ENCODE data around the gene C10orf71.

The C10orf71 gene

GRCh38 chr10:49304137-49304536 lies 5.2 kb downstream of the C10orf71 start:
- Histone ChIP-seq H3K9me3 (ENCODE audit: control insufficient read depth, low read length) (no peaks in the 10 kb centered on the region), H3K4me1 (ENCODE audit: control insufficient read depth, insufficient read depth, low read length, poor library complexity, severe bottlenecking) (peaks cover 1% of the 10 kb centered on the region), H3K36me3 (ENCODE audit: control insufficient read depth, insufficient read depth, low read length) (no peaks in the 10 kb centered on the region), H3K4me3 (ENCODE audit: extremely low read depth, insufficient read depth, low read length, poor library complexity, severe bottlenecking) (no peak overlapping the region), H3K27ac (ENCODE audit: low read depth, low read length, severe bottlenecking) (no peak overlapping the region)
- 92 to 100% methylated on average over 3 of the region's 5 CpGs for WGBS, 2 experiments (ENCODE audit: insufficient coverage in 2 of 2)

GRCh38 chr10:49307921-49308320 lies 9.0 kb downstream of the C10orf71 start:
- H3K4me3 ChIP-seq (ENCODE audit: extremely low read depth, insufficient read depth, low read length, poor library complexity, severe bottlenecking): no peak overlapping the region
- H3K27ac ChIP-seq (ENCODE audit: low read depth, low read length, severe bottlenecking): no peak overlapping the region
- H3K9me3 ChIP-seq (ENCODE audit: control insufficient read depth, low read length): no peaks in the 10 kb centered on the region
- H3K4me1 ChIP-seq (ENCODE audit: control insufficient read depth, insufficient read depth, low read length, poor library complexity, severe bottlenecking): no peaks in the 10 kb centered on the region
- WGBS, 2 experiments (ENCODE audit: insufficient coverage in 2 of 2): 63 to 100% methylated on average over 1 of the region's 1 CpG
- no peaks in the 10 kb centered on the region for H3K36me3 ChIP-seq (ENCODE audit: control insufficient read depth, insufficient read depth, low read length)

- Histone ChIP-seq H3K9me3 (ENCODE audit: control insufficient read depth, low read length) (no peaks in the 10 kb centered on the region), H3K4me1 (ENCODE audit: control insufficient read depth, insufficient read depth, low read length, poor library complexity, severe bottlenecking) (no peaks in the 10 kb centered on the region), H3K36me3 (ENCODE audit: control insufficient read depth, insufficient read depth, low read length) (no peaks in the 10 kb centered on the region), H3K4me3 (ENCODE audit: extremely low read depth, insufficient read depth, low read length, poor library complexity, severe bottlenecking) (no peak overlapping the region), H3K27ac (ENCODE audit: low read depth, low read length, severe bottlenecking) (no peak overlapping the region)
- 76 to 78% methylated on average over 5 of the region's 5 CpGs for WGBS, 2 experiments (ENCODE audit: insufficient coverage in 2 of 2)
These were observed 9.9 kb downstream of the C10orf71 start for GRCh38 chr10:49308881-49309280.

GRCh38 chr10:49309691-49310411 lies 10.9 kb downstream of the C10orf71 start:
- WGBS, 2 experiments (ENCODE audit: insufficient coverage in 2 of 2): 47 to 79% methylated on average over 3 to 4 of the region's 9 CpGs
- no peaks in the 10 kb centered on the region for H3K36me3 ChIP-seq (ENCODE audit: control insufficient read depth, insufficient read depth, low read length)
- no peak overlapping the region for H3K4me3 ChIP-seq (ENCODE audit: extremely low read depth, insufficient read depth, low read length, poor library complexity, severe bottlenecking)
- H3K27ac ChIP-seq (ENCODE audit: low read depth, low read length, severe bottlenecking): no peak overlapping the region
- H3K4me1 ChIP-seq (ENCODE audit: control insufficient read depth, insufficient read depth, low read length, poor library complexity, severe bottlenecking): no peaks in the 10 kb centered on the region
- no peaks in the 10 kb centered on the region for H3K9me3 ChIP-seq (ENCODE audit: control insufficient read depth, low read length)

GRCh38 chr10:49310460-49310859 lies 11.5 kb downstream of the C10orf71 start:
- Histone ChIP-seq H3K4me3 (ENCODE audit: extremely low read depth, insufficient read depth, low read length, poor library complexity, severe bottlenecking) (no peak overlapping the region), H3K9me3 (ENCODE audit: control insufficient read depth, low read length) (no peaks in the 10 kb centered on the region), H3K27ac (ENCODE audit: low read depth, low read length, severe bottlenecking) (no peak overlapping the region), H3K36me3 (ENCODE audit: control insufficient read depth, insufficient read depth, low read length) (no peaks in the 10 kb centered on the region), H3K4me1 (ENCODE audit: control insufficient read depth, insufficient read depth, low read length, poor library complexity, severe bottlenecking) (no peaks in the 10 kb centered on the region)
- WGBS, 2 experiments (ENCODE audit: insufficient coverage in 2 of 2): 95% methylated on average over 5 of the region's 5 CpGs

- WGBS, 2 experiments (ENCODE audit: insufficient coverage in 2 of 2): 94 to 97% methylated on average over 5 to 6 of the region's 7 CpGs
- H3K27ac ChIP-seq (ENCODE audit: low read depth, low read length, severe bottlenecking): no peak overlapping the region
These were observed 12.1 kb downstream of the C10orf71 start for GRCh38 chr10:49310901-49311554.

GRCh38 chr10:49311555-49312236 lies 12.7 kb downstream of the C10orf71 start:
- no peaks in the 10 kb centered on the region for H3K36me3 ChIP-seq (ENCODE audit: control insufficient read depth, insufficient read depth, low read length)
- WGBS, 2 experiments (ENCODE audit: insufficient coverage in 2 of 2): 87 to 100% methylated on average over 2 to 4 of the region's 4 CpGs

More at GRCh38 chr10:49310901-49311554, 12.1 kb downstream of the C10orf71 start:
- H3K4me1 ChIP-seq (ENCODE audit: control insufficient read depth, insufficient read depth, low read length, poor library complexity, severe bottlenecking): no peaks in the 10 kb centered on the region
- H3K36me3 ChIP-seq (ENCODE audit: control insufficient read depth, insufficient read depth, low read length): no peaks in the 10 kb centered on the region
- no peak overlapping the region for H3K4me3 ChIP-seq (ENCODE audit: extremely low read depth, insufficient read depth, low read length, poor library complexity, severe bottlenecking)
- H3K9me3 ChIP-seq (ENCODE audit: control insufficient read depth, low read length): no peaks in the 10 kb centered on the region

GRCh38 chr10:49312246-49312869 lies 13.4 kb downstream of the C10orf71 start:
- WGBS, 2 experiments (ENCODE audit: insufficient coverage in 2 of 2): 61 to 85% methylated on average over 2 to 4 of the region's 7 CpGs
- H3K36me3 ChIP-seq (ENCODE audit: control insufficient read depth, insufficient read depth, low read length): no peaks in the 10 kb centered on the region

More at GRCh38 chr10:49311555-49312236, 12.7 kb downstream of the C10orf71 start:
- Histone ChIP-seq H3K9me3 (ENCODE audit: control insufficient read depth, low read length) (no peaks in the 10 kb centered on the region), H3K27ac (ENCODE audit: low read depth, low read length, severe bottlenecking) (no peak overlapping the region), H3K4me1 (ENCODE audit: control insufficient read depth, insufficient read depth, low read length, poor library complexity, severe bottlenecking) (no peaks in the 10 kb centered on the region), H3K4me3 (ENCODE audit: extremely low read depth, insufficient read depth, low read length, poor library complexity, severe bottlenecking) (no peak overlapping the region)

GRCh38 chr10:49313501-49314070 lies 14.6 kb downstream of the C10orf71 start:
- 87 to 90% methylated on average over 8 to 11 of the region's 11 CpGs for WGBS, 2 experiments (ENCODE audit: insufficient coverage in 2 of 2)
- no peaks in the 10 kb centered on the region for H3K4me1 ChIP-seq (ENCODE audit: control insufficient read depth, insufficient read depth, low read length, poor library complexity, severe bottlenecking)
- H3K9me3 ChIP-seq (ENCODE audit: control insufficient read depth, low read length): no peaks in the 10 kb centered on the region
- no peaks in the 10 kb centered on the region for H3K36me3 ChIP-seq (ENCODE audit: control insufficient read depth, insufficient read depth, low read length)
- H3K4me3 ChIP-seq (ENCODE audit: extremely low read depth, insufficient read depth, low read length, poor library complexity, severe bottlenecking): no peak overlapping the region
- no peak overlapping the region for H3K27ac ChIP-seq (ENCODE audit: low read depth, low read length, severe bottlenecking)

More at GRCh38 chr10:49312246-49312869, 13.4 kb downstream of the C10orf71 start:
- Histone ChIP-seq H3K4me1 (ENCODE audit: control insufficient read depth, insufficient read depth, low read length, poor library complexity, severe bottlenecking) (no peaks in the 10 kb centered on the region), H3K27ac (ENCODE audit: low read depth, low read length, severe bottlenecking) (no peak overlapping the region), H3K4me3 (ENCODE audit: extremely low read depth, insufficient read depth, low read length, poor library complexity, severe bottlenecking) (no peak overlapping the region), H3K9me3 (ENCODE audit: control insufficient read depth, low read length) (no peaks in the 10 kb centered on the region)

GRCh38 chr10:49314806-49315205 lies 15.8 kb downstream of the C10orf71 start:
- no peaks in the 10 kb centered on the region for H3K4me1 ChIP-seq (ENCODE audit: control insufficient read depth, insufficient read depth, low read length, poor library complexity, severe bottlenecking)
- 80 to 90% methylated on average over 1 to 3 of the region's 5 CpGs for WGBS, 2 experiments (ENCODE audit: insufficient coverage in 2 of 2)
- H3K4me3 ChIP-seq (ENCODE audit: extremely low read depth, insufficient read depth, low read length, poor library complexity, severe bottlenecking): no peak overlapping the region
- H3K36me3 ChIP-seq (ENCODE audit: control insufficient read depth, insufficient read depth, low read length): no peaks in the 10 kb centered on the region
- no peak overlapping the region for H3K27ac ChIP-seq (ENCODE audit: low read depth, low read length, severe bottlenecking)
- no peaks in the 10 kb centered on the region for H3K9me3 ChIP-seq (ENCODE audit: control insufficient read depth, low read length)
